ENCODE results near the gene NKD1.
"Not testable (repeated sequence)": the region's sequence is repeated elsewhere in the genome, so short reads cannot be mapped to it uniquely, and the experiment has no call there.

Gene NKD1

DNA sequence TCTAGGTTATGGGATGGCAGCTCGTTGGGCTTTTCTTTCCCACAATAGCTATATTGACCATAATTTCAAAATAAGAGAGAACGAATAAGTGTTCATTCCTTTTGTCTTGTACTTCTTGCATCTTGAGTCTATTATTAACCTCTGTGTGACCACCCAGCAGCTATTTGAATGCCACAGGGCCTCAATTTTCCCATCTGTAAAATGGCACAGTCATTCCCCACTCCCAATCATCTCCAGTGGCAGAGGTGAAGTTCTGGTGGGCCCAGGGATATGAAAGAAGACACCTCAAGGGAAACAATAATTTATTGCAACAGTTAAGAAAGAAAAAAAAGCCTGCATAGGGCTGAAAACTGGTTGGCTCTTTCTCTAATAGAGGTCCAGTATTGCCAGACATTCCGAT lies 28.6 kb upstream of the NKD1 start:
- in situ Hi-C loops (cut with HindIII; ENCODE audit: low sequenced_read_pairs), result no loop called here

DNA sequence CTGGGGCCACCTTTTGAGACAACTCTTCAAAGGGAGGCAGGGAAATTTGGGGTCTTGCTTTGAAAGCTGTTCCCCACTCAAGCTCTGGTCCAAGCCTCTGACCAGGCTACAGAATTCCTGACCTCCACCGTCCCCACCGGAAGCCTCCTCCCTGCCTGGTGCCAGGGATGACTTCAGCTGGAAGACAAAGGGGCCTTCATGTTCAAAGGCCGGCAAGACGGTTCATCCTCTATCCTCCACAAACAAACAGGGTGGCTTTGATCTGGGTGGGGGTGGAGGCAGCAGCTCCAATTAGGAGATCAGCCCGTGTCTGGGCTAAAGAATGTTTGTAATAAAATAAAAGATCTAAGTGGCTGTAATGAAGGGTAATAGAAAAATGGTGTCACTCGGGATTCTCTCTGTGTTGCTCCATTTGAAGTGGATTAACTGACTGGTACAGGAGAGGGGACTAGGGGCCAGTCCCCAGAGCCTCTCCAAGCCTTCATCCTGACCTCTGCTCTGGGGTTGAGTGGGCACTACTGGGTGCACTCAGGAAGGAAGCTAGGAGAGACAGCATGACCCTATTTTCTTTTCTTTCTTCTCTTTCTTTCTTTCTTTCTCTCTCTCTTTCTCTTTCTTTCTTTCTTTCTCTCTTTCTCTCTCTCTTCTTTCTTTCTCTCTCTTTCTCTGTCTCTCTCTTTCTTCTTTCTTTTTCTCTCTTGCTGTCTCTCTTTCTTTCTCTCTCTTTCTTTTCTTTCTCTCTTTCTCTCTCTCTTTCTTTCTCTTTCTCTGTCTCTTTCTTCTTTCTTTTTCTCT lies 27.5 kb upstream of the NKD1 start:
- in situ Hi-C loops (cut with HindIII; ENCODE audit: low sequenced_read_pairs), result no loop called here

DNA sequence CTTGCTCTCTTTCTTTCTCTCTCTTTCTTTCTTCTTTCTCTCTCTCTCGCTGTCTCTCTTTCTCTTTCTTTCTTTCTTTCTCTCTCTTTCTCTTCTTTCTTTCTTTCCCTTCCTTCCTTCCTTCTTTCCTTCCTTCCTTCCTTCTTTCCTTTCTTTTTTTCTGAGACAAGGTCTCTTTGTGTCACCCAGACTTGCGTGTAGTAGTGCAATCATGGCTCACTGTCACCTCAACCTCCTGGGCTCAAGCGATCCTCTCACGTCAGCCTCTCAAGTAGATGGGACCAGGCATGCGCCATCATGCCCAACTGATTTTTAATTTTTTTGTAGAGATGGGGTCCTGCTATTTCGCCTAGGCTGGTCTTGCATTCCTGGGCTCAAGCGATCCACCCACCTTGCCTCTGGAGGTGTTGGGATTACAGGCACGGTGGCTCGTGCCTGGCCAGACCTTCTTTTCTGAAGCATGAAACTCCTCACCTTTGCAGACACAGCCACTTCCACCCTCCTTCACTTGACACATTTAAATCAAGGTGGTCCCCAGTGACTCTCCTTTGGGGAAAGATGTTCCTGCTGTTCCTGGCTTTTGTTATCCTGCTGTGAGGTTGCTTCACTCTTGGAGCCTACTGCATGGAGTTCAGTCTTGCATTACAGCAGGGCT lies 26.8 kb upstream of the NKD1 start:
- in situ Hi-C loops (cut with HindIII; ENCODE audit: low sequenced_read_pairs), result no loop called here

DNA sequence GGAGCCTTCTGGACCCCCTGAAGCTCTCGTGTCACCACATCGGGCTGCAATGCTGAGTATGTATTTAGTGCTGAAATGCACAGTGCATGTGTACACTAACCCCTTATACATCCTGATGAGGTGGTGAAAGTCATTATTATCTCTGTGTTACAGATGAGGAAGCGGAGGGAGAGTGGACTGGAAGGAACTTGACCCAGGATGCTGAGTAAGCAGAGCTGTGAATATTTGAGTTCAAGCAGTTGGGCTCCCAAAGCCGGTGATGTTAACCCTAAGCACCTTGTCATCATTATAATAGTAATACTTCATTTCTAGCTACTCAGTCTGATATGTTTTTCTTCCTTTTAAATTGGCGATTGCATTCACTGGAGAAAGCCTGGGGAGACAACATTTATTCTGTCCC lies 25.9 kb upstream of the NKD1 start:
- in situ Hi-C loops (cut with HindIII; ENCODE audit: low sequenced_read_pairs), result no loop called here

GRCh38 chr16:50523710-50524109 lies 24.5 kb upstream of the NKD1 start:
- in situ Hi-C loops (cut with HindIII; ENCODE audit: low sequenced_read_pairs), result no loop called here

DNA sequence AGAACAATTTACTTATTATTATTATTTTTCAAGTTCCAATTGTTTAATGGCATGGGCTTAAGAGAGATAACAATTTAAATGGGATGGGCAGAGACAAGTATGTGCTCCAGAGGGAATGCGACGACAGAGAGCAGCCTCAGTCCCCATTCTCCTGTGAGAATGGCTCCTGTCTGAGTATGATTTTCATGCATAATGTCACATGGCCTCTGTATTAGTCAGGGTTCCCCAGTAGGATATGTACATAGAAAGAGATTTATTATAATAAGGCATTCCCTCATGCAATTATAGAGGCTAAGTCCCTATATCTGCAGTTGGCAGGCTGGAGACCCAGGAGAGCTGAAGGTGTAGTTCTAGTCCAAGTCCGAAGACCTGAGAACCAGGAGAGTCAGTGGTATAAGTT lies 22.9 kb upstream of the NKD1 start:
- in situ Hi-C loops (cut with HindIII; ENCODE audit: low sequenced_read_pairs), result no loop called here

DNA sequence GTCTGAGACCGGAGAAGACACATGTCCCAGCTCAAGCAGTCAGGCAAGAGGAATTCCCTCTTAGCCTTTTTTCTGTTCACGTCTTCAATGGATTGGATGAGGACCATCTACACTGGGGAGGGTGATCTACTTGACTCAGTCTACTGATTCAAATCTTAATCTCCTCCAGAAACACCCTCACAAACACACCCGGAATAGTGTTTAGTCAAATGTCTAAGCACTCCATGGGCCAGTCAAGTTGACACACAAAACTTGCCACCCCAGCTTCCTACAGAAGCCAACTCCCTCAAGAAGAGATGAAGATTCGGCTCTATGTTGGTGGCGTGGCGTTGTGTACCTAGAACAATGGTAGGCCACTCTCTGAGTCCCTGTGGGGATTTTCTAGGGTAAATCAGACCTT lies 22.5 kb upstream of the NKD1 start:
- in situ Hi-C loops (cut with HindIII; ENCODE audit: low sequenced_read_pairs), result no loop called here

- in situ Hi-C loops (cut with HindIII; ENCODE audit: low sequenced_read_pairs), result no loop called here
Observed at GRCh38 chr16:50526249-50526648, 21.9 kb upstream of the NKD1 start.

DNA sequence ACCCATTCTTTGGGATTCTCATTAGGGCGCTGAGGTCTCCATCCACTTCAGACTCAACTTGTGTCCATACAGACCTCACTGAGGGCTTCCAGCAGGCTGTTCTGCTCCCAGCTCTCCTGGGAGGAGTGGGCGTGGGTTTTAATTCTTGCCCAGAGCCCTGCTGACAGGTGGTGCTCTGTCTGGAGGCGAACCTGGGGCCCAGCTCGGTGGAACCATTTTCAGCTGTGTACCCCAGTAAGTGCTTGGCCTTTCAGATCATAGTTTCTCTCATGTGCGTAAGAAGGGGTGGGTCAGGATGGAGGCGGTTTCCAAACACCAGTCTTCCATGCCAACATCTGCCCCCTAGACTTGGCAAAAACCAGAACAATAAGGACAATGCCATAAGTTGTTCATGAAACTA lies 21.4 kb upstream of the NKD1 start:
- in situ Hi-C loops (cut with HindIII; ENCODE audit: low sequenced_read_pairs), result no loop called here

DNA sequence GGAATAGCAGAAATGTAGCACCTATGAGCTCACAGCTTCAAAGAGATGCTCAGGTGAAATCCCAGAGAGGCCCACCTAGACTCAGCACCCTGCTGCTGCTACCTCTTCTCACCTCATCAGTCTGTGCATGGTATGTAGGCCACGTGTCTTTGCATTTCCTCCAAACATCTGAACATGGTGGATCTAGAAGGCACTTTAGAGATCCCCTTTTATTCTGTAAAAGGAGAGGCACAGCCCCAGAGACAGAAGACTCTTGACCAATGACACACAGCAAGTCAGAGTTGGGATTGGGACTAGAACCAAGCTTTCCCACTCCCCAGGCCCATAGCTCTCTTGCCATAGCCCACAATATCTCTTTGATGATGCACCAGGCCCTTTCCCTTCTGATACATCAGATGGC lies 19.4 kb upstream of the NKD1 start:
- in situ Hi-C loops (cut with HindIII; ENCODE audit: low sequenced_read_pairs), result no loop called here

DNA sequence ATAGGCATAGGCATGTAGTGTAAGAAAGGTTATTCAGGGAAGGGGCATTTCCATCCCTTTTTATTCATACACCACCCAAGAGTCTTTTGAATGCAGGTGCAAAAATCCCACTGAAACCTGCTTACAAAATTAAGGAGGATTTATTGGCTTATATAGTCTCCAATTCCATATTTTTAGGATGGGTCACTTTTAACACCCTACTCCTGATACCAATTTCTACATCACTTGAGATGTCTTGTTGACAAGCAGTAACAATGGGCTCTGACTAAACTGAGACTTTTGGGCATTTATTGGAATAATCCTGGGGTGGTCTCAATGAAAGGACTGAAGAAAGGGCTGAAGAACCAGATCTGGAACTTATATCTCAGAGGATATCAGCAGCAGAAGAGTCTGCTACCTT lies 18.9 kb upstream of the NKD1 start:
- in situ Hi-C loops (cut with HindIII; ENCODE audit: low sequenced_read_pairs), result no loop called here

GRCh38 chr16:50530277-50531236 lies 17.6 kb upstream of the NKD1 start:
- in situ Hi-C loops (cut with HindIII; ENCODE audit: low sequenced_read_pairs), result no loop called here

GRCh38 chr16:50531359-50531758 lies 16.8 kb upstream of the NKD1 start:
- in situ Hi-C loops (cut with HindIII; ENCODE audit: low sequenced_read_pairs), result no loop called here

DNA sequence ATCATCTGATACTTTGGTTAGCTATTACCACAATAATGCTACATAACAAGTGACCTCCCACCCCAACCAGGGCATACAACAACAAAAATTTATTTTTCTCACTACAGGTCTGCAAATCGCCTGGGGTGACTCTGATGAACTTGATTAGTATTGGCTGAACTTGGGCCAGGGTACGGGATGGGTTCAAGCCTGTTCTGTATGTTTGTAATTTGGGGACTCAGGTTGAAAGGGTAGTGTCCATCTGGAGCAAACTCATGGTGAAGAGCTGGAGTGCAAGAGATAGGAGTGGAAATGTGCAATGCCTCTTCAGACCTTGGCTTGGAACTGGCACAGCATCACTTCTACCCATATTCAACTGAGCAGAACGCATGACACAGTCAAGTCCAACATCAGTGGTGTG lies 16.3 kb upstream of the NKD1 start:
- in situ Hi-C loops (cut with HindIII; ENCODE audit: low sequenced_read_pairs), result no loop called here

GRCh38 chr16:50532576-50532975 lies 15.6 kb upstream of the NKD1 start:
- in situ Hi-C loops (cut with HindIII; ENCODE audit: low sequenced_read_pairs), result no loop called here

DNA sequence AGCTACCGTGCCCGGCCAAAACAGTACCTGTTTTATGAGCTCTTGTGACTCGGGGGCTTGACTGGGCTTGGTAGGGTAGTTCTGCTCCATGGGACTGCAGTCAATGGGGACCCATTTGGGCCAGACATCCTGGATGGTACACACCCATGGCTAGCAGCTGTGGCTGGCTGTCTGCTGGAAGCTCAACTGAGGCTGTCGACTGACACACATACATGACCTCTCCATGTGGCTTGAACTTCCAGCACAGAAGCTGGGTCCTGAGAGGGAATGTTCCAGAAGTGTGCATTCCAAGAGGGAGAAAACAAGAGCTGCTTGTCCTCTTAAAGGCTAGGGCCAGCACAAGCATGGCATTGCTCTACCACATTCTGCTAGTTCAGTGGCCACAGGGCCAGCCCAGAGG lies 14.9 kb upstream of the NKD1 start:
- in situ Hi-C loops (cut with HindIII; ENCODE audit: low sequenced_read_pairs), result no loop called here

DNA sequence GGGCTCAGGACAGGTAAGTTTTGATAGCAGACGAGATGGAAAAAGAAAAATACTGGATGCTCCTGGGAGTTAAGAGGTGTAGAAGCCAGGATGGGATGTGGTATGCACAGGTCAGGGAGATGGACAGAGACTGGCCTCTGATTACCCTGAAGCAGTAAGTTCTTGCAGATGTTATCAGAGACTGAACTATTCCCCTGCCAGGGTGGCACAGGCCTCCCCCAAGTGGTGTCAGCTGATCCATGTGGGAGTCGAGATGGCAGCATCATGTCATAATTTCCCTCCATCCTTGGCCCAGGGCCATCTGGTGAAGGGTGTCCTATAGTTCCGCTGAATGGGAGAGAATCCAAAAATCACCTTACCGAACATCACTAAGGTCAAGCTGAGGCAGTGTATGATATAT lies 14.1 kb upstream of the NKD1 start:
- in situ Hi-C loops (cut with HindIII; ENCODE audit: low sequenced_read_pairs), result no loop called here

GRCh38 chr16:50534556-50534955 lies 13.6 kb upstream of the NKD1 start:
- in situ Hi-C loops (cut with HindIII; ENCODE audit: low sequenced_read_pairs), result no loop called here

- in situ Hi-C loops (cut with HindIII; ENCODE audit: low sequenced_read_pairs), result no loop called here
Observed at GRCh38 chr16:50534958-50535357, 13.2 kb upstream of the NKD1 start.

- in situ Hi-C loops (cut with HindIII; ENCODE audit: low sequenced_read_pairs), result no loop called here
Observed at GRCh38 chr16:50535506-50536257, 12.5 kb upstream of the NKD1 start.

DNA sequence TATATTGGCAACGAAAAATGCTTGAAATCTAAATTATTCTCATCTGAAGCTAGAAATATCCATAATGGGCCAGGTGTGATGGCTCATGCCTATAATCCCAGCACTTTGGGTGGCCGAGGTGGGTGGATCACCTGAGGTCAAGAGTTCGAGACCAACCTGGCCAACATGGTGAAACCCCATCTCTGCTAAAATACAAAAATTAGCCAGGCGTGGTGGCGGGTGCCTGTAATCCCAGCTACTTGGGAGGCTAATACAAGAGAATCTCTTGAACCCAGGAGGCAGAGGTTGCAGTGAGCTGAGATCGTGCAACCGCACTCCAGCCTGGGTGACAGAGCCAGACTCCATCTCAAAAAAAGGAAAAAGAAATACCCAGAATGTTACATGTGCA lies 11.9 kb upstream of the NKD1 start:
- in situ Hi-C loops (cut with HindIII; ENCODE audit: low sequenced_read_pairs), result not testable (repeated sequence)
